Left ventricle myocardium superior (tissue), 1 donor: Measurements from ENCODE around the gene HMX1. TPM values are rescaled to one million over a fixed set of nuclear protein-coding genes. Genes with fewer than 3 reads are reported as not detected.

ENCODE experiments used
- ATAC-seq: fragments of 200-7000 bp; cut with Tn5 transposase; one replicate; pipeline ENCODE4 v1.9.1; 2020; ENCODE audit warnings: mild to moderate bottlenecking, moderate library complexity
- DNase-seq: peaks from one replicate; pipeline ENCODE4 v3.0.0-alpha.2; 2020
- intact Hi-C: fragments of 100-400 bp; cut with micrococcal nuclease; formaldehyde crosslinking; loops from one replicate; pipeline ENCODE4 v1.11.0; 2022
- total RNA-seq: library from RNA; stranded (reverse); fragmentation: NEBNext Ultra II Directional; extraction: Animal tissue kit (Norgen Biotek cat#: 25700); gene quantifications from one replicate; pipeline ENCODE4 v1.2.1, GENCODE V29; 2021
- donor health status: DM: no; HTN: yes; CAD: no; lungs with severe emphysema.

The HMX1 gene
- total RNA-seq, 1 donor from 2014 or later, result not detected

- no peak for ATAC-seq
Observed at GRCh38 chr4:8872402-8873291, 1.0 kb upstream of the HMX1 start.

GRCh38 chr4:8870647-8871416 lies 807 bp downstream of the HMX1 start:
- no peak for ATAC-seq
- intact Hi-C loops, result no loop called here
- DNase-seq, result no peak

More at GRCh38 chr4:8872402-8873291, 1.0 kb upstream of the HMX1 start:
- intact Hi-C loops, result no loop called here
- DNase-seq, result no peak

GRCh38 chr4:8869898-8870646 lies 1.6 kb downstream of the HMX1 start:
- DNase-seq, result no peak
- intact Hi-C loops, result no loop called here
- ATAC-seq, result no peak

- ATAC-seq (no peak), DNase-seq (no peak)
- intact Hi-C loops, result no loop called here
Observed at GRCh38 chr4:8869002-8869897, 2.4 kb downstream of the HMX1 start.

GRCh38 chr4:8868321-8869001 lies 3.2 kb downstream of the HMX1 start:
- ATAC-seq (no peak), DNase-seq (no peak)
- intact Hi-C loops, result no loop called here

- intact Hi-C loops, result no loop called here
- DNase-seq (no peak), ATAC-seq (no peak)
Observed at GRCh38 chr4:8867624-8868320, 3.9 kb downstream of the HMX1 start.

- ATAC-seq, result no peak
- intact Hi-C loops, result no loop called here
- DNase-seq, result no peak
Observed at GRCh38 chr4:8866828-8867623, 4.6 kb downstream of the HMX1 start.

GRCh38 chr4:8866421-8866820 lies 5.2 kb downstream of the HMX1 start:
- ATAC-seq (no peak), DNase-seq (no peak)
- intact Hi-C loops, result no loop called here

GRCh38 chr4:8865681-8866310 lies 5.8 kb downstream of the HMX1 start:
- intact Hi-C loops, result no loop called here
- ATAC-seq (no peak), DNase-seq (no peak)

GRCh38 chr4:8864912-8865680 lies 6.5 kb downstream of the HMX1 start:
- DNase-seq (no peak), ATAC-seq (no peak)
- intact Hi-C loops, result no loop called here

- no peak for ATAC-seq
- intact Hi-C loops, result no loop called here
- DNase-seq, result peak; percentile 16
Observed at GRCh38 chr4:8863686-8864682, 7.7 kb downstream of the HMX1 start.

- no peak for ATAC-seq
- intact Hi-C loops, result no loop called here
- DNase-seq, result peak; percentile 17
Observed at GRCh38 chr4:8862800-8863685, 8.6 kb downstream of the HMX1 start.

- DNase-seq (no peak), ATAC-seq (no peak)
- intact Hi-C loops, result no loop called here
Observed at GRCh38 chr4:8862334-8862733, 9.3 kb downstream of the HMX1 start.
